GM18909 (cell line): ENCODE data around the gene DTHD1.

Source experiments
- ATAC-seq: cut with Tn5 transposase; IDR thresholded peaks from one replicate; pipeline ENCODE4 v1.9.1; 2021; ENCODE audit warnings: mild to moderate bottlenecking; ENCODE audit not compliant: unreplicated experiment, poor library complexity

DTHD1 gene

GRCh38 chr4:36338973-36339372 lies 57.6 kb downstream of the DTHD1 start:
- no peak for ATAC-seq

- ATAC-seq, result no peak
These were observed 60.5 kb downstream of the DTHD1 start for GRCh38 chr4:36341936-36342335.

- ATAC-seq, result no peak
These were observed 62.2 kb downstream of the DTHD1 start for GRCh38 chr4:36343501-36344175.

- peak; percentile 96 for ATAC-seq
These were observed 67.1 kb downstream of the DTHD1 start for GRCh38 chr4:36348403-36348938.

- ATAC-seq, result no peak
These were observed 68.6 kb downstream of the DTHD1 start for GRCh38 chr4:36349938-36350549.

- peak; percentile 47 for ATAC-seq
These were observed 69.8 kb downstream of the DTHD1 start for GRCh38 chr4:36351082-36351666.

GRCh38 chr4:36353998-36354397 lies 72.6 kb downstream of the DTHD1 start:
- ATAC-seq, result no peak

- ATAC-seq, result no peak
These were observed 76.8 kb downstream of the DTHD1 start for GRCh38 chr4:36358173-36358572.

- ATAC-seq, result no peak
These were observed 79.3 kb downstream of the DTHD1 start for GRCh38 chr4:36360755-36361154.

GRCh38 chr4:36363024-36363423 lies 81.6 kb downstream of the DTHD1 start:
- no peak for ATAC-seq

GRCh38 chr4:36374836-36375511 lies 93.6 kb downstream of the DTHD1 start:
- no peak for ATAC-seq

- ATAC-seq, result peak; percentile 92
These were observed 104.6 kb downstream of the DTHD1 start for GRCh38 chr4:36385951-36386571.

- ATAC-seq, result no peak
These were observed 105.3 kb downstream of the DTHD1 start for GRCh38 chr4:36386691-36387090.

GRCh38 chr4:36388710-36389109 lies 107.3 kb downstream of the DTHD1 start:
- no peak for ATAC-seq

- no peak for ATAC-seq
These were observed 110.0 kb downstream of the DTHD1 start for GRCh38 chr4:36391411-36391810.

GRCh38 chr4:36392024-36392423 lies 110.6 kb downstream of the DTHD1 start:
- ATAC-seq, result no peak

- ATAC-seq, result no peak
These were observed 111.5 kb downstream of the DTHD1 start for GRCh38 chr4:36392916-36393315.
